ENCODE data around the gene OPRD1.

Gene OPRD1

DNA sequence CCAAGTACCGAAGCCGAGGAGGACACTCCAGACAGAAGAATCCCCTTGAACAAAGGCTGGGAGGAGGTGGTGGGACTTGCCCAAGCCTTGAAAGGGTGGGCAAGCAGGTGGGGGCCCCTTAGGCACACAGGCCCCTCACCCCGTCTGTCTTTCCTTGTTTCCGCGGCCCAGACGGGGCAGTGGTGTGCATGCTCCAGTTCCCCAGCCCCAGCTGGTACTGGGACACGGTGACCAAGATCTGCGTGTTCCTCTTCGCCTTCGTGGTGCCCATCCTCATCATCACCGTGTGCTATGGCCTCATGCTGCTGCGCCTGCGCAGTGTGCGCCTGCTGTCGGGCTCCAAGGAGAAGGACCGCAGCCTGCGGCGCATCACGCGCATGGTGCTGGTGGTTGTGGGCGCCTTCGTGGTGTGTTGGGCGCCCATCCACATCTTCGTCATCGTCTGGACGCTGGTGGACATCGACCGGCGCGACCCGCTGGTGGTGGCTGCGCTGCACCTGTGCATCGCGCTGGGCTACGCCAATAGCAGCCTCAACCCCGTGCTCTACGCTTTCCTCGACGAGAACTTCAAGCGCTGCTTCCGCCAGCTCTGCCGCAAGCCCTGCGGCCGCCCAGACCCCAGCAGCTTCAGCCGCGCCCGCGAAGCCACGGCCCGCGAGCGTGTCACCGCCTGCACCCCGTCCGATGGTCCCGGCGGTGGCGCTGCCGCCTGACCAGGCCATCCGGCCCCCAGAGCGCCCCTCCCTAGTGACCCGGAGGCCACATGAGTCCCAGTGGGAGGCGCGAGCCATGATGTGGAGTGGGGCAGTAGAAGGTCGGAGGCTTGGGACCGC, 50.8 kb downstream of the OPRD1 start:
- H2AFZ ChIP-seq (ENCODE audit: low read length): no peak overlapping the region

DNA sequence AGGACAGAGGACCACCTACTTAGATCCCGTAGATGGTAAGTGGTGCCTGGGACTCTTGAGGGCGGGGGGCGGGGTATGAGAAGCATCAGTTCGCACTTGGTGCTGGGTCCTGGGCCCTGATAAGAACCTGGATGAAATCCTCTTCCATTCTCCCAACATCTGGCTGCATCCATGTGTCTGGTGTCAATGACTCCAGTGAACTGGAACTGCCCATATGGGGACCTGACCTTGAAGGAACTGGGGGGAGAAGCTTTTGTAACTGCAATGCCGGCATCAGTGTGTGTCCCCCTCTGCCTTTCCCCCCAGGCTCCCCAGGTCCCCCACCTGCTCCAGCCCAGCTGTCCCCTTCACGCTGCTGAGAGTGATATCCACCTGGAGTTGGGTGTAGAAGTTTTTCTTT, 52.7 kb downstream of the OPRD1 start:
- Histone ChIP-seq H2AFZ (ENCODE audit: low read length) (no peak overlapping the region), H3K4me3 (ENCODE audit: low read length, poor library complexity, severe bottlenecking) (no peak overlapping the region), H3F3A (ENCODE audit: low read depth) (no peaks in the 10 kb centered on the region), H4K20me1 (ENCODE audit: insufficient read depth, low read length, poor library complexity, severe bottlenecking) (no peaks in the 10 kb centered on the region), H3K9ac (ENCODE audit: low read depth, low read length, poor library complexity, severe bottlenecking) (no peak overlapping the region), H3K9me2 (replicated peaks; ENCODE audit: low read depth, low read length) (no peaks in the 10 kb centered on the region), H3K4me1 (ENCODE audit: insufficient read depth, low read length, poor library complexity, severe bottlenecking) (no peaks in the 10 kb centered on the region), H3K79me2 (ENCODE audit: insufficient read depth, low read length) (no peaks in the 10 kb centered on the region), H3K36me3 (ENCODE audit: insufficient read depth, low read length) (no peaks in the 10 kb centered on the region), H3K4me2 (ENCODE audit: low read depth, low read length, poor library complexity, severe bottlenecking) (no peak overlapping the region), H3K9me3 (ENCODE audit: insufficient read depth, low read depth, low read length) (no peaks in the 10 kb centered on the region), H3K27me3 (ENCODE audit: insufficient read depth, low read length, poor library complexity, severe bottlenecking) (no peaks in the 10 kb centered on the region)
- TF ChIP-seq EZH2phosphoT487 (IDR thresholded peaks at IDR 0.05; ENCODE audit: borderline replicate concordance): no peak
- TF ChIP-seq, protein P1, sequence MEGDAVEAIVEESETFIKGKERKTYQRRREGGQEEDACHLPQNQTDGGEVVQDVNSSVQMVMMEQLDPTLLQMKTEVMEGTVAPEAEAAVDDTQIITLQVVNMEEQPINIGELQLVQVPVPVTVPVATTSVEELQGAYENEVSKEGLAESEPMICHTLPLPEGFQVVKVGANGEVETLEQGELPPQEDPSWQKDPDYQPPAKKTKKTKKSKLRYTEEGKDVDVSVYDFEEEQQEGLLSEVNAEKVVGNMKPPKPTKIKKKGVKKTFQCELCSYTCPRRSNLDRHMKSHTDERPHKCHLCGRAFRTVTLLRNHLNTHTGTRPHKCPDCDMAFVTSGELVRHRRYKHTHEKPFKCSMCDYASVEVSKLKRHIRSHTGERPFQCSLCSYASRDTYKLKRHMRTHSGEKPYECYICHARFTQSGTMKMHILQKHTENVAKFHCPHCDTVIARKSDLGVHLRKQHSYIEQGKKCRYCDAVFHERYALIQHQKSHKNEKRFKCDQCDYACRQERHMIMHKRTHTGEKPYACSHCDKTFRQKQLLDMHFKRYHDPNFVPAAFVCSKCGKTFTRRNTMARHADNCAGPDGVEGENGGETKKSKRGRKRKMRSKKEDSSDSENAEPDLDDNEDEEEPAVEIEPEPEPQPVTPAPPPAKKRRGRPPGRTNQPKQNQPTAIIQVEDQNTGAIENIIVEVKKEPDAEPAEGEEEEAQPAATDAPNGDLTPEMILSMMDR (conservative IDR thresholded peaks at IDR 0.05; ENCODE audit: low read length): no peak

More for the DNA sequence above, 50.8 kb downstream of the OPRD1 start:
- H3K4me2 ChIP-seq (ENCODE audit: low read depth, low read length, poor library complexity, severe bottlenecking): no peak overlapping the region
- no peak overlapping the region for H3K9ac ChIP-seq (ENCODE audit: low read depth, low read length, poor library complexity, severe bottlenecking)
- no peak overlapping the region for H3K4me3 ChIP-seq (ENCODE audit: low read length, poor library complexity, severe bottlenecking)
- TF ChIP-seq EZH2phosphoT487 (IDR thresholded peaks at IDR 0.05; ENCODE audit: borderline replicate concordance): no peak
- TF ChIP-seq, protein P1 (conservative IDR thresholded peaks at IDR 0.05; ENCODE audit: low read length): no peak
- H3K9me2 ChIP-seq (replicated peaks; ENCODE audit: low read depth, low read length): no peaks in the 10 kb centered on the region
- H3K4me1 ChIP-seq (ENCODE audit: insufficient read depth, low read length, poor library complexity, severe bottlenecking): no peaks in the 10 kb centered on the region
- no peaks in the 10 kb centered on the region for H3K36me3 ChIP-seq (ENCODE audit: insufficient read depth, low read length)
- H3K27me3 ChIP-seq (ENCODE audit: insufficient read depth, low read length, poor library complexity, severe bottlenecking): no peaks in the 10 kb centered on the region
- H4K20me1 ChIP-seq (ENCODE audit: insufficient read depth, low read length, poor library complexity, severe bottlenecking): no peaks in the 10 kb centered on the region
- H3K9me3 ChIP-seq (ENCODE audit: insufficient read depth, low read depth, low read length): no peaks in the 10 kb centered on the region
- no peaks in the 10 kb centered on the region for H3F3A ChIP-seq (ENCODE audit: low read depth)
- no peaks in the 10 kb centered on the region for H3K79me2 ChIP-seq (ENCODE audit: insufficient read depth, low read length)

DNA sequence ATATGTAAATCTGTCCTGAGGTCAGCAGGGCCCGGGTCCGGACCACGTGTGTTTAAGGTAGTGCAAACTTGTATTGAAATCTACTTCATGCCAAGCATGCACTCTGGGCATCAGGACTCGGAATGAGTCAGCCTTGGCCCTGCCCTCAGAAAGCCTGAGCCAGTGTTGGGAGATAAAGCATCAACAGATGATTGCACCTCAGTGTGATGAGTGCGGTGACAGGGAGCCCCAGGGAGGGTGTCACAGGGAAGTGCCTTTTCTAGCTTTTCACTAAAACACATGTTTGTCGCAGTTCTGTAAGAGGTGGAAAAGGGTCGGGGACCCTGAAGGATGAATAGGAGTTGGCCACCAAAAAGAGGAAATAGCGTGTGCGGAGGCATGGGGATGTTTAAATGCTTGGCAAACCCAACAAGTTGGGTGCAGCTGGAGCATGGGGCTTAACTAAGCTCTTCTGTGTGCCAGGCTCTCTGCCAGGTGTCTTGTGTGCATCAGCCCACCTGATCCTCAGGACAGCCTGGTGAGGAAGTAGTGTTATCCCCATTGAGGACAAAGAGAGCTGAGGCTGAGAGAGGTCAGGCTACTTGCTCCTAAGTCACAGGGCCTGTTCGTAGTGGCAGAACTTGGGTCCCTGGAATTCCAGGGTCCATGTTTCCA, 54.2 kb downstream of the OPRD1 start:
- no peak overlapping the region for H3K4me3 ChIP-seq (ENCODE audit: low read length, poor library complexity, severe bottlenecking)
- TF ChIP-seq EZH2phosphoT487 (IDR thresholded peaks at IDR 0.05; ENCODE audit: borderline replicate concordance): no peak
- TF ChIP-seq, protein P1 (conservative IDR thresholded peaks at IDR 0.05; ENCODE audit: low read length): no peak
- no peak overlapping the region for H2AFZ ChIP-seq (ENCODE audit: low read length)
- H3K9me3 ChIP-seq (ENCODE audit: insufficient read depth, low read depth, low read length): no peaks in the 10 kb centered on the region
- no peak overlapping the region for H3K9ac ChIP-seq (ENCODE audit: low read depth, low read length, poor library complexity, severe bottlenecking)
- no peaks in the 10 kb centered on the region for H3K27me3 ChIP-seq (ENCODE audit: insufficient read depth, low read length, poor library complexity, severe bottlenecking)
- no peaks in the 10 kb centered on the region for H3K79me2 ChIP-seq (ENCODE audit: insufficient read depth, low read length)
- no peak overlapping the region for H3K4me2 ChIP-seq (ENCODE audit: low read depth, low read length, poor library complexity, severe bottlenecking)
- no peaks in the 10 kb centered on the region for H4K20me1 ChIP-seq (ENCODE audit: insufficient read depth, low read length, poor library complexity, severe bottlenecking)
- no peaks in the 10 kb centered on the region for H3K4me1 ChIP-seq (ENCODE audit: insufficient read depth, low read length, poor library complexity, severe bottlenecking)
- no peaks in the 10 kb centered on the region for H3F3A ChIP-seq (ENCODE audit: low read depth)
- no peaks in the 10 kb centered on the region for H3K36me3 ChIP-seq (ENCODE audit: insufficient read depth, low read length)
- H3K9me2 ChIP-seq (replicated peaks; ENCODE audit: low read depth, low read length): no peaks in the 10 kb centered on the region

Data from Loucy (cell line).